Loucy (cell line): Measurements from ENCODE around the gene SLC9B1.
"Not testable (repeated sequence)": the region's sequence is repeated elsewhere in the genome, so short reads cannot be mapped to it uniquely, and the experiment has no call there.

Source experiments
- EZH2phosphoT487 ChIP-seq: fragments of 200-600 bp; IDR thresholded peaks from 2 replicates; pipeline ENCODE4 v1.6.1; 2018; ENCODE audit warnings: antibody characterized with exemption, mild to moderate bottlenecking, moderate library complexity, borderline replicate concordance
- TF ChIP-seq, protein P1 (sequence below): fragments of 200-600 bp; sonication (generic); conservative IDR thresholded peaks from 2 replicates; pipeline ENCODE4 v1.5.1; 2014; ENCODE audit warnings: mild to moderate bottlenecking, antibody characterized with exemption, low read length

GRCh38 chr4:102993985-102994384, 25.5 kb downstream of the SLC9B1 start:
- TF ChIP-seq, protein P1, sequence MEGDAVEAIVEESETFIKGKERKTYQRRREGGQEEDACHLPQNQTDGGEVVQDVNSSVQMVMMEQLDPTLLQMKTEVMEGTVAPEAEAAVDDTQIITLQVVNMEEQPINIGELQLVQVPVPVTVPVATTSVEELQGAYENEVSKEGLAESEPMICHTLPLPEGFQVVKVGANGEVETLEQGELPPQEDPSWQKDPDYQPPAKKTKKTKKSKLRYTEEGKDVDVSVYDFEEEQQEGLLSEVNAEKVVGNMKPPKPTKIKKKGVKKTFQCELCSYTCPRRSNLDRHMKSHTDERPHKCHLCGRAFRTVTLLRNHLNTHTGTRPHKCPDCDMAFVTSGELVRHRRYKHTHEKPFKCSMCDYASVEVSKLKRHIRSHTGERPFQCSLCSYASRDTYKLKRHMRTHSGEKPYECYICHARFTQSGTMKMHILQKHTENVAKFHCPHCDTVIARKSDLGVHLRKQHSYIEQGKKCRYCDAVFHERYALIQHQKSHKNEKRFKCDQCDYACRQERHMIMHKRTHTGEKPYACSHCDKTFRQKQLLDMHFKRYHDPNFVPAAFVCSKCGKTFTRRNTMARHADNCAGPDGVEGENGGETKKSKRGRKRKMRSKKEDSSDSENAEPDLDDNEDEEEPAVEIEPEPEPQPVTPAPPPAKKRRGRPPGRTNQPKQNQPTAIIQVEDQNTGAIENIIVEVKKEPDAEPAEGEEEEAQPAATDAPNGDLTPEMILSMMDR = not testable (repeated sequence)
- not testable (repeated sequence) for TF ChIP-seq EZH2phosphoT487
